B cell (primary cell): ENCODE measurements around the gene RAI2. TPM values are rescaled to one million over a fixed set of nuclear protein-coding genes. Genes with fewer than 3 reads are reported as not detected.

Experiments used
- ATAC-seq: fragments of 200-7000 bp; cut with Tn5 transposase; one replicate; pipeline ENCODE4 v1.10.0; 2021; ENCODE audit warnings: low read depth, mild to moderate bottlenecking, moderate number of reproducible peaks, moderate library complexity
- CTCF ChIA-PET: fragments of 350-600 bp; sonication (Branson Sonifier 250); formaldehyde crosslinking; loops from one replicate; lab custom pipeline; 2021; ENCODE audit warnings: antibody characterized with exemption, inconsistent platforms; lab: Charles Lee
- POLR2A ChIA-PET: fragments of 350-600 bp; sonication (Branson Sonifier 250); formaldehyde crosslinking; loops from one replicate; lab custom pipeline; 2021; ENCODE audit warnings: antibody characterized with exemption; lab: Charles Lee
- DNase-seq: peaks from one replicate; pipeline ENCODE4 v3.0.0; 2013
- H2AFZ ChIP-seq: 2 replicates; pipeline ENCODE4 v1.6.1; 2012; ENCODE audit warnings: mild to moderate bottlenecking, low read depth, low read length; ENCODE audit not compliant: insufficient read depth, poor library complexity, severe bottlenecking
- H3K27ac ChIP-seq, 2 donors: 1 replicate in 1 of 2; 2 replicates in 1 of 2; pipeline ENCODE4 v1.5.1; 2012 to 2013; ENCODE audit warnings: low read length in 2 of 2, mild to moderate bottlenecking in 2 of 2, moderate library complexity in 1 of 2
- H3K27me3 ChIP-seq, 4 experiments: fragments of 200-600 bp in 1 of 4; sonication (generic) in 1 of 4; replicated peaks in 1 of 4; 1 replicate in 2 of 4; 2 replicates in 2 of 4; pipeline versions ENCODE4 v1.6.1 to v1.7.0; 2013 to 2016; ENCODE audit warnings: low read length in 3 of 4, mild to moderate bottlenecking in 2 of 4, mixed read lengths in 1 of 4, moderate library complexity in 1 of 4; ENCODE audit not compliant: insufficient read depth in 4 of 4, control insufficient read depth in 3 of 4; ENCODE audit errors: control extremely low read depth in 1 of 4
- H3K36me3 ChIP-seq, 2 experiments: replicated peaks in 1 of 2; 1 replicate in 1 of 2; 2 replicates in 1 of 2; pipeline versions ENCODE4 v1.6.1 to v1.7.1; 2013; ENCODE audit warnings: low read length in 1 of 2; ENCODE audit not compliant: insufficient read depth in 2 of 2, control insufficient read depth in 1 of 2; ENCODE audit errors: control extremely low read depth in 1 of 2, extremely low read depth in 1 of 2
- H3K4me1 ChIP-seq, 2 donors: fragments of 200-600 bp in 1 of 2; sonication (generic) in 1 of 2; 1 replicate in 1 of 2; 2 replicates in 1 of 2; pipeline versions ENCODE4 v1.5.1 to v1.6.1; 2013 to 2017; ENCODE audit warnings: low read length in 2 of 2; ENCODE audit not compliant: control insufficient read depth in 2 of 2, insufficient read depth in 2 of 2
- H3K4me2 ChIP-seq: replicated peaks from 2 replicates; pipeline ENCODE3; 2012; ENCODE audit warnings: mild to moderate bottlenecking, low read depth, low read length; ENCODE audit not compliant: poor library complexity, severe bottlenecking
- H3K4me3 ChIP-seq, 5 experiments: fragments of 200-600 bp in 1 of 5; sonication (generic) in 1 of 5; 1 replicate in 3 of 5; 2 replicates in 2 of 5; pipeline versions ENCODE4 v1.5.1 to v1.7.0; 2011 to 2016; ENCODE audit warnings: low read length in 4 of 5, mild to moderate bottlenecking in 4 of 5, low read depth in 2 of 5, control low read depth in 1 of 5, moderate library complexity in 1 of 5; ENCODE audit not compliant: insufficient read depth in 1 of 5; ENCODE audit errors: control extremely low read depth in 1 of 5, extremely low read depth in 1 of 5
- H3K79me2 ChIP-seq: fragments of 200-600 bp; sonication (generic); one replicate; pipeline ENCODE4 v1.6.0; 2016; ENCODE audit warnings: low read length; ENCODE audit not compliant: control insufficient read depth, insufficient read depth
- H3K9ac ChIP-seq: fragments of 200-600 bp; sonication (generic); 2 replicates; pipeline ENCODE4 v1.6.1; 2017; ENCODE audit warnings: mild to moderate bottlenecking, low read length, moderate library complexity
- H3K9me3 ChIP-seq, 3 donors: one replicate each; pipeline versions ENCODE4 v1.6.1 to v1.7.1; 2013; ENCODE audit warnings: low read length in 2 of 3; ENCODE audit not compliant: control insufficient read depth in 2 of 3, insufficient read depth in 1 of 3; ENCODE audit errors: control extremely low read depth in 1 of 3
- H4K20me1 ChIP-seq: 2 replicates; pipeline ENCODE4 v1.6.0; 2012; ENCODE audit warnings: mild to moderate bottlenecking, low read length; ENCODE audit not compliant: insufficient read depth, control insufficient read depth, poor library complexity, severe bottlenecking
- H3K27ac Mint-ChIP-seq: one replicate; pipeline ENCODE4 v1.8.0; 2021; ENCODE audit warnings: mixed read lengths
- H3K27me3 Mint-ChIP-seq: one replicate; pipeline ENCODE4 v1.8.0; 2021; ENCODE audit warnings: mixed read lengths
- H3K4me1 Mint-ChIP-seq: one replicate; pipeline ENCODE4 v1.8.0; 2021; ENCODE audit warnings: mixed read lengths
- H3K4me3 Mint-ChIP-seq: one replicate; pipeline ENCODE4 v1.8.0; 2021; ENCODE audit warnings: mixed read lengths
- H3K9me3 Mint-ChIP-seq: one replicate; pipeline ENCODE4 v1.8.0; 2022; ENCODE audit warnings: mixed read lengths; ENCODE audit not compliant: insufficient read depth
- EZH2 ChIP-seq: IDR thresholded peaks from 2 replicates; pipeline ENCODE4 v1.6.1; 2012; ENCODE audit warnings: borderline replicate concordance, low read depth, mild to moderate bottlenecking, moderate library complexity, low read length; ENCODE audit not compliant: insufficient read depth, poor library complexity, severe bottlenecking
- WGBS: methylation state at CpG from one replicate; pipeline ENCODE4 v1.1.5; 2013; ENCODE audit warnings: missing lambda C conversion rate; ENCODE audit not compliant: insufficient coverage; 5-methylcytosine and 5-hydroxymethylcytosine counted together
- intact Hi-C: fragments of 100-400 bp; cut with micrococcal nuclease; formaldehyde crosslinking; loops from one replicate; pipeline ENCODE4 v1.10.0; 2022
- polyA plus RNA-seq: library from polyadenylated mRNA; depleted of rRNA; stranded (reverse); fragments of >200 nt; gene quantifications from 2 replicates; pipeline ENCODE4 v1.2.3, GENCODE V29; 2012
- total RNA-seq, 2 donors: library from RNA; stranded (reverse); fragments of 120-200 nt in 1 of 2; gene quantifications; 1 replicate in 1 of 2; 2 replicates in 1 of 2; pipeline versions ENCODE4 v1.2.3 to v1.2.4, GENCODE V29; 2013 to 2022
- TF ChIP-seq, protein P1 (sequence below): fragments of 200-600 bp; IDR thresholded peaks from one replicate; pipeline ENCODE4 v1.8.0; 2022; ENCODE audit warnings: antibody characterized with exemption, mild to moderate bottlenecking

RAI2 gene
- total and polyA plus RNA-seq, 2 donors (not counting 1 experiment from before 2014, with no cell fraction given), result not detected

DNA sequence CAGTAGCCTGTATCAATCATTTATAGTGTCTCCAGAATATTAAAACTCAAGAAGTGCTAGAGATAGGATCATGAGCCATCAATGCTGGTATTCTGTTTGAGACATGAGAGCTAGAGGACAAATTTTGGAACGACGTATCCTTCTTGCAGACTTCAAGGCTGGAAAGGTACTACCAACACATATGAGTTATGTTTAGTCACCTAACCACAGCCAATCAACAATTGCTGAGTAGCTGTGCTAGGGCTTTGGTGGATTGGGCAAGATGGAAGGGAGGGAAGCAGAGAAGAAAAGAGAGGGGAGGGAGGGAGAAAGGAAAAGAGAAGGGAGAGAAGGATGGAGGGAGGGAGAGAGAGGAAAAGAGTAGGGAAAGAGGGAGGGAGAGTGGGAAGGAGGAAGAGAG is 21.6 kb upstream of the RAI2 start:
- H3K27me3 Mint-ChIP-seq, result peaks cover 12% of the 10 kb centered on the region
- intact Hi-C loops, result no loop called here
- no peak overlapping the region for H3K27ac Mint-ChIP-seq
- ChIA-PET POLR2A (no interaction called here), CTCF (no interaction called here)
- TF ChIP-seq EZH2, result no peak
- TF ChIP-seq, protein P1, sequence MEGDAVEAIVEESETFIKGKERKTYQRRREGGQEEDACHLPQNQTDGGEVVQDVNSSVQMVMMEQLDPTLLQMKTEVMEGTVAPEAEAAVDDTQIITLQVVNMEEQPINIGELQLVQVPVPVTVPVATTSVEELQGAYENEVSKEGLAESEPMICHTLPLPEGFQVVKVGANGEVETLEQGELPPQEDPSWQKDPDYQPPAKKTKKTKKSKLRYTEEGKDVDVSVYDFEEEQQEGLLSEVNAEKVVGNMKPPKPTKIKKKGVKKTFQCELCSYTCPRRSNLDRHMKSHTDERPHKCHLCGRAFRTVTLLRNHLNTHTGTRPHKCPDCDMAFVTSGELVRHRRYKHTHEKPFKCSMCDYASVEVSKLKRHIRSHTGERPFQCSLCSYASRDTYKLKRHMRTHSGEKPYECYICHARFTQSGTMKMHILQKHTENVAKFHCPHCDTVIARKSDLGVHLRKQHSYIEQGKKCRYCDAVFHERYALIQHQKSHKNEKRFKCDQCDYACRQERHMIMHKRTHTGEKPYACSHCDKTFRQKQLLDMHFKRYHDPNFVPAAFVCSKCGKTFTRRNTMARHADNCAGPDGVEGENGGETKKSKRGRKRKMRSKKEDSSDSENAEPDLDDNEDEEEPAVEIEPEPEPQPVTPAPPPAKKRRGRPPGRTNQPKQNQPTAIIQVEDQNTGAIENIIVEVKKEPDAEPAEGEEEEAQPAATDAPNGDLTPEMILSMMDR, result no peak
- DNase-seq, result no peak
- H3K9ac ChIP-seq, result no peak overlapping the region
- no peak overlapping the region for H2AFZ ChIP-seq
- H3K4me2 ChIP-seq, result no peak overlapping the region
- H3K4me3 ChIP-seq, result no peak overlapping the region
- H3K9me3 ChIP-seq, result no peaks in the 10 kb centered on the region
- H3K4me1 Mint-ChIP-seq, result no peaks in the 10 kb centered on the region
- WGBS, result no CpG with 5 or more reads among the region's 2 CpGs
- H3K4me3 Mint-ChIP-seq, result no peak overlapping the region
- no peaks in the 10 kb centered on the region for H3K27me3 ChIP-seq
- H4K20me1 ChIP-seq, result no peaks in the 10 kb centered on the region
- H3K27ac ChIP-seq, result no peak overlapping the region
- H3K9me3 Mint-ChIP-seq, result no peaks in the 10 kb centered on the region
- H3K4me1 ChIP-seq, result no peaks in the 10 kb centered on the region
- no peak for ATAC-seq
- H3K36me3 ChIP-seq, result no peaks in the 10 kb centered on the region
- no peaks in the 10 kb centered on the region for H3K79me2 ChIP-seq

DNA sequence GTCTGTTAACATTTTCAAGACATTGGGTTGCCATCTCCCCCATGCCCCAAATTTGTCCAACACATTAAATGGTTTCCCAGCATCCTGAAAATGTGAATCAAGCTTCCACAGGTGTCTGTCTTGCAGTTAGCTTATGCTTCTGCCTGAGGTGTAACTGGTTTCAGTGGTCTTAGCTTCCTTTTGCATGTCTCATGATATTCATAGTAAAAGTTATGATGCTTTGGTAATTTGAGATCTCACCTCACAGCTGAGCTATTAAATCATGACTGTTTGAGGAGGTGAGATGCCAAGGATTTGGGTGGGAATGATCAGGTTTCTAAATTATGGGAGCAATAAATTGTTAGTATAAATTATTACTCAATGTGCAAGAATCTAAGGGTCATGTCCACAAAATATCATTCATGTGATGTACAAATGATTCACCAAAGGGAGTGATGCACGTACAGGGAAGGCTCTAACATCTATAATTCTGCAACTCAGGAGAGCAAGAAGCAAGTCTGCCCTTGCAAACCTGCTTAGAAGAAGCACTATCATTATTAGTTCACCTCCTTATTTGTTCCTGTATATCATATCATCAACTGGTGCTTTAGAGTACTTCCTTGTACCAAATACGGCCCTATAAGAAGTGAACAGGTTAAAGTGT is 17.1 kb upstream of the RAI2 start:
- H3K9ac ChIP-seq, result no peak overlapping the region
- DNase-seq (no peak), ATAC-seq (no peak)
- H3K4me3 ChIP-seq, result no peak overlapping the region
- ChIA-PET POLR2A (no interaction called here), CTCF (no interaction called here)
- Mint-ChIP-seq H3K4me1 (no peaks in the 10 kb centered on the region), H3K27me3 (peaks cover 13% of the 10 kb centered on the region), H3K27ac (no peak overlapping the region), H3K9me3 (no peaks in the 10 kb centered on the region), H3K4me3 (no peak overlapping the region)
- H2AFZ ChIP-seq, result no peak overlapping the region
- peaks cover 0 to 6% (median 0%) of the 10 kb centered on the region in 4 experiments for H3K27me3 ChIP-seq
- no peaks in the 10 kb centered on the region for H3K4me1 ChIP-seq
- H3K4me2 ChIP-seq, result no peak overlapping the region
- no peak for TF ChIP-seq EZH2
- TF ChIP-seq, protein P1, result no peak
- H4K20me1 ChIP-seq, result no peaks in the 10 kb centered on the region
- intact Hi-C loops, result no loop called here
- no CpG with 5 or more reads among the region's 2 CpGs for WGBS
- H3K27ac ChIP-seq, result no peak overlapping the region
- H3K36me3 ChIP-seq, result no peaks in the 10 kb centered on the region
- H3K79me2 ChIP-seq, result no peaks in the 10 kb centered on the region
- no peaks in the 10 kb centered on the region for H3K9me3 ChIP-seq
